Measurements from ENCODE around the gene LIX1L.

LIX1L gene

GRCh38 chr1:145957443-145958319, at the start of gene LIX1L:
Gene LIX1L (minus strand): TSS chr1:145958017. CDS start chr1:145957927, 90 bp downstream.
- peak; percentile 83 to 87 for DNase-seq (ENCODE audit: low read depth in 2 of 2, low spot score in 1 of 2)

- no peak for DNase-seq (ENCODE audit: low read depth in 2 of 2, low spot score in 1 of 2)
Observed at GRCh38 chr1:146001709-146002108, 43.9 kb upstream of the LIX1L start.

- no peak for DNase-seq (ENCODE audit: low read depth in 2 of 2, low spot score in 1 of 2)
Observed at GRCh38 chr1:145999321-146000024, 41.7 kb upstream of the LIX1L start.

GRCh38 chr1:145997718-145998023, 39.9 kb upstream of the LIX1L start:
- no peak for DNase-seq (ENCODE audit: low read depth in 2 of 2, low spot score in 1 of 2)

GRCh38 chr1:145997016-145997717, 39.4 kb upstream of the LIX1L start:
- no peak for DNase-seq (ENCODE audit: low read depth in 2 of 2, low spot score in 1 of 2)

GRCh38 chr1:145996433-145997015, 38.7 kb upstream of the LIX1L start, which contains the start of gene TXNIP:
Gene TXNIP (minus strand): TSS chr1:145996579. CDS start chr1:145996266, 313 bp downstream.
- DNase-seq (ENCODE audit: low read depth in 2 of 2, low spot score in 1 of 2), result peak; percentile 85 to 86

GRCh38 chr1:145995964-145996432, 38.2 kb upstream of the LIX1L start:
- DNase-seq (ENCODE audit: low read depth in 2 of 2, low spot score in 1 of 2), result no peak

- DNase-seq (ENCODE audit: low read depth in 2 of 2, low spot score in 1 of 2), result no peak
Observed at GRCh38 chr1:145995148-145995881, 37.5 kb upstream of the LIX1L start.

GRCh38 chr1:145994391-145995120, 36.7 kb upstream of the LIX1L start:
- DNase-seq (ENCODE audit: low read depth in 2 of 2, low spot score in 1 of 2), result no peak

GRCh38 chr1:145993618-145994390, 36.0 kb upstream of the LIX1L start:
- no peak for DNase-seq (ENCODE audit: low read depth in 2 of 2, low spot score in 1 of 2)

GRCh38 chr1:145992958-145993617, 35.3 kb upstream of the LIX1L start:
- DNase-seq (ENCODE audit: low read depth in 2 of 2, low spot score in 1 of 2), result no peak

- no peak for DNase-seq (ENCODE audit: low read depth in 2 of 2, low spot score in 1 of 2)
Observed at GRCh38 chr1:145992502-145992936, 34.7 kb upstream of the LIX1L start.

- DNase-seq (ENCODE audit: low read depth in 2 of 2, low spot score in 1 of 2), result no peak
Observed at GRCh38 chr1:145991735-145992412, 34.1 kb upstream of the LIX1L start.

GRCh38 chr1:145990249-145990855, 32.5 kb upstream of the LIX1L start:
- no peak for DNase-seq (ENCODE audit: low read depth in 2 of 2, low spot score in 1 of 2)

- DNase-seq (ENCODE audit: low read depth in 2 of 2, low spot score in 1 of 2), result no peak
Observed at GRCh38 chr1:145988773-145989172, 31.0 kb upstream of the LIX1L start.

GRCh38 chr1:145987926-145988325, 30.1 kb upstream of the LIX1L start:
- DNase-seq (ENCODE audit: low read depth in 2 of 2, low spot score in 1 of 2), result no peak

GRCh38 chr1:145986551-145986950, 28.7 kb upstream of the LIX1L start:
- no peak for DNase-seq (ENCODE audit: low read depth in 2 of 2, low spot score in 1 of 2)
